Esophagus squamous epithelium (tissue), 4 donors: Measurements from ENCODE around the gene TNF.

Experiments
- POLR2A ChIP-seq, 4 donors: fragments of 450-650 bp; IDR thresholded peaks; one replicate each; pipeline ENCODE4 v1.6.1; 2017; ENCODE audit warnings: antibody characterized with exemption in 4 of 4, mild to moderate bottlenecking in 4 of 4, moderate library complexity in 3 of 4
- TF ChIP-seq, protein P1 (sequence below), 6 experiments: fragments of 450-650 bp in 4 of 6; fragments of 200-600 bp in 2 of 6; sonication (generic) in 2 of 6; IDR thresholded peaks; one replicate each; pipeline ENCODE4 v1.5.1; 2016 to 2019; ENCODE audit warnings: antibody characterized with exemption in 6 of 6, mild to moderate bottlenecking in 4 of 6, moderate library complexity in 4 of 6

DNA sequence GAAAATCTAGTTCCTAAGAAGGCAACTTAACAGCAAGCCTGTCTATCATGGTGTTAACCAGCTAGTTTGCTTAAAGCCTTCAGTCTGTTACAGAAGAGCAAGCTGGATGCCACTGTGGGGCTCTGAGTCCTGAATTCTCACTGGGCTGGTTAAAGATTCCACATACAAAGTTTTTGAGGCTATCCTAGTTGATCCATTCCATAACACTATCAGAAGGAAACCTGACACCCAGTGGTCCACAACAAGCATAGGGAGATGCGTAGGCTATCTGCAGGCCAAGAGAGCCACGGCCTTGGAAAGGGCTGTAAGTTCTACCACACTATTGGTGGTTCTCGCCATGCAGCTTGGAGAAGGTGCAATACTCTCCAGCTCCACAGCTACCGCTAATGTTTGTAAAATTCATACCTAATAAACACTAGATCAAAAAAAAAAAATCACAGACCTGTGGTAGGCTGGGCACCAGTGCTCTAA, 47.0 kb upstream of the TNF start:
- TF ChIP-seq, protein P1, sequence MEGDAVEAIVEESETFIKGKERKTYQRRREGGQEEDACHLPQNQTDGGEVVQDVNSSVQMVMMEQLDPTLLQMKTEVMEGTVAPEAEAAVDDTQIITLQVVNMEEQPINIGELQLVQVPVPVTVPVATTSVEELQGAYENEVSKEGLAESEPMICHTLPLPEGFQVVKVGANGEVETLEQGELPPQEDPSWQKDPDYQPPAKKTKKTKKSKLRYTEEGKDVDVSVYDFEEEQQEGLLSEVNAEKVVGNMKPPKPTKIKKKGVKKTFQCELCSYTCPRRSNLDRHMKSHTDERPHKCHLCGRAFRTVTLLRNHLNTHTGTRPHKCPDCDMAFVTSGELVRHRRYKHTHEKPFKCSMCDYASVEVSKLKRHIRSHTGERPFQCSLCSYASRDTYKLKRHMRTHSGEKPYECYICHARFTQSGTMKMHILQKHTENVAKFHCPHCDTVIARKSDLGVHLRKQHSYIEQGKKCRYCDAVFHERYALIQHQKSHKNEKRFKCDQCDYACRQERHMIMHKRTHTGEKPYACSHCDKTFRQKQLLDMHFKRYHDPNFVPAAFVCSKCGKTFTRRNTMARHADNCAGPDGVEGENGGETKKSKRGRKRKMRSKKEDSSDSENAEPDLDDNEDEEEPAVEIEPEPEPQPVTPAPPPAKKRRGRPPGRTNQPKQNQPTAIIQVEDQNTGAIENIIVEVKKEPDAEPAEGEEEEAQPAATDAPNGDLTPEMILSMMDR (IDR thresholded peaks at IDR 0.05) = no peak
- no peak for TF ChIP-seq POLR2A (IDR thresholded peaks at IDR 0.05)
